RWPE1 (cell line): Measurements from ENCODE around the gene MRPS35.

Source experiments
- CTCF ChIA-PET: fragments of 350-600 bp; sonication (Branson Sonifier 250); formaldehyde crosslinking; extraction: SDS; loops from one replicate; lab custom pipeline; 2021; lab: Yijun Ruan, JAX
- POLR2A ChIA-PET: fragments of 400-600 bp; formaldehyde crosslinking; extraction: SDS; loops from one replicate; lab custom pipeline; 2020; ENCODE audit warnings: antibody characterized with exemption; ENCODE audit not compliant: low non-redundant PET; lab: Yijun Ruan, JAX
- DNase-seq: peaks from one replicate; pipeline ENCODE4 v3.0.0; 2012; ENCODE audit warnings: low spot score
- H3K27ac ChIP-seq: fragments of 450-650 bp; 2 replicates; pipeline ENCODE4 v1.5.1; 2017
- CTCF ChIP-seq: fragments of 450-650 bp; conservative IDR thresholded peaks from 2 replicates; pipeline ENCODE4 v1.5.1; 2017; ENCODE audit warnings: low read depth, mild to moderate bottlenecking

MRPS35 gene

DNA sequence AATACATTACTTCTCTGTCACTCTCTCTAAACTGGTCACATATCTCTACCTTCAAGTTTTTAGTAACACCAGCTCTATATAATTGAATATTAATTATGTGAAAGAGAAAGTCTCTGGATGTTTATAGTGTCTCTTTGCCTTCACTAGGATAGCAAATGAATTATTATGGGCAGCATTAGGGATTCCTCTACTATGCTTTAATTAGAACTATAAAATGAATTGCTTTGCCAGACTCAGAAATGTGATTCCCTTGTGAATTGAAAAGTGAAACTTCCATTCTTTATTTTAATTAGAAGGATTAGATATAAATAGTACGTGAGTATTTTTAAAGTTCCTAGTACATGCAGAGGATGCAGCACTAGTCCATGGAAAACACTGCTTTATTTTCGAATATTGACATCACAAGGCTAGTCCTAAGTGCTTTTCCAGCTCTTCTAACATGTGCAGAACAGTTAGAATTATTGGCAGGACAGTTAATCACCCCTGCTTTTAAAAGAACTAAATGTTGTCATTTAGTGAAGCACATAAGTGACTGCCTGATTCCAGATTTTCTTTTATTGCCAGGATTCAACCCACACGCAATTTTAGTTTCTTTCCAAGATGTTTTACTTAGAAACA lies 37.4 kb upstream of the MRPS35 start:
- TF ChIP-seq CTCF = no peak
- CTCF ChIA-PET = no interaction called here
- POLR2A ChIA-PET = no interaction called here
- no peak for DNase-seq
- no peak overlapping the region for H3K27ac ChIP-seq

DNA sequence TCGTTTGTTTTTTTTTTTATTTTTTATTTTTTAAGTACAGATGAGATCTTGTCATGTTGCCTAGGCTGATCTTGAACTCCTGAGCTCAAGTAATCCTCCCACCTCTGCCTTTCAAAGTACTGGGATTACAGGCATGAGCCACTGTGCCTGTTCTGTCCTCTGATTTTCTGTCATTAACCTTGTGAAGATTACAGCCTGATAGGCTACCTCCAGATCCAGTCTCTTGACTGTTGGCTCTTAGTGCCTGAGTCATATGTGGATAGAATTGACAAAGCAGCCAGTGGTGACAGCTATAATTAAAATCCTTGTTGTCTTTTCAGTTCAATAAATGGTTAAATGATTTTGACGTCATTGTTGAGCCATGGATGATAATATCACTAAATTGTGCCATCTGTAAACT lies 35.6 kb upstream of the MRPS35 start:
- TF ChIP-seq CTCF = no peak
- ChIA-PET POLR2A (interaction anchor here (0.6 kb wide), 1 partner anchor 37 kb away, joined by 3 read pairs; no protein-coding TSS in a partner anchor), CTCF (no interaction called here)
- DNase-seq = no peak
- no peak overlapping the region for H3K27ac ChIP-seq

DNA sequence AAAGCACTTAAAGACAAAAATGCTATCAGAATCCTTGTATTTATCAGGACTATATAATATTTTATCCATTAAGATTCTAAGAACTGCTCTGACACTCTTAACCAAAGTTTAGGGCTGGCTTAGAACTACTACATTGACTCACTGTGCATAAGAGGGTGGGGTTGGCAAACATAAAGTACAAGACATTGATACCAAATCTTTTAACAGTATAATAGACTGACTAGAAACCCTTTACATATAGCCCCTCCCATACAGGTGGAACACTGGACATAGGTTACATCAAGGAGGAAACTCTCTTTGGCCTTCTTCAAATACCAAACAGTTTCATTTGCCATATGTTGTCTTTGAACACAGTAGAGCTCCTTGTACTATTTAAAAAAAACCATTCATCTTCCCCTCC lies 30.0 kb upstream of the MRPS35 start:
- TF ChIP-seq CTCF = no peak
- DNase-seq = no peak
- H3K27ac ChIP-seq = no peak overlapping the region
- ChIA-PET CTCF (no interaction called here), POLR2A (no interaction called here)

- ChIA-PET CTCF (no interaction called here), POLR2A (no interaction called here)
- no peak for TF ChIP-seq CTCF
These were observed 28.1 kb upstream of the MRPS35 start for GRCh38 chr12:27682534-27682933.

DNA sequence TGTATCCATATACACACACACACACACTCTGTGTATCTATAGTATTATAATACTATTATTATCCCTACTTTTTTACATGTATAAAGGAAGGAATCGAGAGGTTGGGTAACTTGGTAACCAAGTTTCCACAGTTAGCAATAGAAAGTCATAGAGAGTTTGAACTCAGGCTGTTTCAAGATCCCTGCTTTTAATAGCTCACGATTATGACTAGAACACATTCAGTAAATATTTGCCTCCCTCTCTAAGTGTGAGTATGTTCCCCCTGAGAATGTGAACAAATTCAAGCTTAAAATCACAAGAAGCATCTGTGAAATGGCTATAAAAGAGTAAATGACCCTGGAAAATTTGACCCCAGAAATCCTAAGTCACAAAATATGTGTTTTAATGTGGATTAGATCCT lies 25.4 kb upstream of the MRPS35 start:
- CTCF ChIA-PET = interaction anchor here (0.7 kb wide), 2 partner anchors 19 to 29 kb away, joined by 3 to 4 read pairs; no protein-coding TSS in a partner anchor

More at GRCh38 chr12:27682534-27682933, 28.1 kb upstream of the MRPS35 start:
- H3K27ac ChIP-seq = no peak overlapping the region
- no peak for DNase-seq

DNA sequence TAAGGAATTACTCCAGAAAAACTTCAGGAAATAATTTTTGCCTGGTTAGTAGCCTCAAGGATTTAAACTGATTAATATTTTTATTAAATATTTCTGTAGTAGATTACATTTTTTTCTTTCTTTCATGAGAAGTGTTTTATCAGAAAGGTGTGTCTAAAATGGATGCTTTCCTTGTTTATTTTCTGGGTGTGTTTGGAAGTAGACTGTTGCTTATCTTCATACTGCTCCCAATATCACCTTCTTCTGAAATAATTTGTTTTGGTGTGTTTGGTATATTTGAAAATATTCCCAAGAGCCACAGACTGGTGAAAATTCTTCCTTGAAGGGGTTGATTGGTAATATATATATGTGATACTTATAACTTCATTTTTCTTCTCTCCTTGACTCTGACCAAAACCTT lies 24.5 kb upstream of the MRPS35 start:
- no peak for TF ChIP-seq CTCF
- H3K27ac ChIP-seq = no peak overlapping the region
- ChIA-PET POLR2A (no interaction called here), CTCF (no interaction called here)
- no peak for DNase-seq

More for the DNA sequence above, 25.4 kb upstream of the MRPS35 start:
- POLR2A ChIA-PET = no interaction called here
- no peak for TF ChIP-seq CTCF
- no peak overlapping the region for H3K27ac ChIP-seq
- no peak for DNase-seq
